Tibial nerve (tissue), 3 donors: ENCODE results near the gene MYO1D.
A peak's percentile ranks its signal among the peaks of the same experiment; 100 is the strongest.

ENCODE experiments used
- CTCF ChIP-seq, 5 experiments: fragments of 200-600 bp in 3 of 5; fragments of 450-650 bp in 2 of 5; sonication (generic) in 3 of 5; IDR thresholded peaks; one replicate each; pipeline ENCODE4 v1.5.1; 2016 to 2019; ENCODE audit warnings: antibody characterized with exemption in 5 of 5, mild to moderate bottlenecking in 3 of 5, moderate library complexity in 2 of 5
- POLR2A ChIP-seq, 2 donors: fragments of 450-650 bp; IDR thresholded peaks; one replicate each; pipeline ENCODE4 v1.6.1; 2017; ENCODE audit warnings: antibody characterized with exemption in 2 of 2, mild to moderate bottlenecking in 2 of 2, moderate library complexity in 2 of 2

GRCh38 chr17:32444301-32445073 lies 432.4 kb downstream of the MYO1D start, which contains the start of gene PSMD11:
- TF ChIP-seq POLR2A (IDR thresholded peaks at IDR 0.05) = peak; percentile 29 to 54
- peak; percentile 75 to 89 (median 78) for TF ChIP-seq CTCF (IDR thresholded peaks at IDR 0.05)
